Skin of body (tissue), 2 donors: ENCODE results near the gene DAPP1. TPM values are rescaled to one million over a fixed set of nuclear protein-coding genes. Genes with fewer than 3 reads are reported as not detected.
A peak's percentile ranks its signal among the peaks of the same experiment; 100 is the strongest.

Experiments used
- DNase-seq: peaks from one replicate; lab custom pipeline; 2025; lab: John Stamatoyannopoulos, UW
- total RNA-seq: library from RNA; depleted of rRNA; stranded (reverse); fragments of >200 nt; gene quantifications from one replicate; pipeline ENCODE4 v1.2.3, GENCODE V29; 2014

DAPP1 gene
- total RNA-seq, 1 donor from 2014 or later: 27.6 TPM

- DNase-seq: no peak
These were observed 37.4 kb downstream of the DAPP1 start for GRCh38 chr4:99853999-99854398.

GRCh38 chr4:99855678-99856077, 39.1 kb downstream of the DAPP1 start:
- DNase-seq: no peak

GRCh38 chr4:99856166-99856565, 39.5 kb downstream of the DAPP1 start:
- no peak for DNase-seq

GRCh38 chr4:99857307-99857706, 40.7 kb downstream of the DAPP1 start:
- DNase-seq: no peak

GRCh38 chr4:99859618-99860017, 43.0 kb downstream of the DAPP1 start:
- DNase-seq: no peak

- no peak for DNase-seq
These were observed 43.9 kb downstream of the DAPP1 start for GRCh38 chr4:99860521-99860920.

- no peak for DNase-seq
These were observed 44.7 kb downstream of the DAPP1 start for GRCh38 chr4:99861120-99861905.

- no peak for DNase-seq
These were observed 47.2 kb downstream of the DAPP1 start for GRCh38 chr4:99863804-99864203.

GRCh38 chr4:99868126-99868596, 51.5 kb downstream of the DAPP1 start:
- DNase-seq: no peak

- DNase-seq: no peak
These were observed 55.9 kb downstream of the DAPP1 start for GRCh38 chr4:99872570-99872969.

- no peak for DNase-seq
These were observed 58.4 kb downstream of the DAPP1 start for GRCh38 chr4:99875071-99875470.

- no peak for DNase-seq
These were observed 60.3 kb downstream of the DAPP1 start for GRCh38 chr4:99876946-99877345.

- DNase-seq: no peak
These were observed 62.0 kb downstream of the DAPP1 start for GRCh38 chr4:99878604-99879003.

- no peak for DNase-seq
These were observed 62.8 kb downstream of the DAPP1 start for GRCh38 chr4:99879458-99879857.

- DNase-seq: no peak
These were observed 68.5 kb downstream of the DAPP1 start for GRCh38 chr4:99885063-99885664.

GRCh38 chr4:99885687-99886086, 69.1 kb downstream of the DAPP1 start:
- no peak for DNase-seq

- no peak for DNase-seq
These were observed 69.5 kb downstream of the DAPP1 start for GRCh38 chr4:99886146-99886545.

- DNase-seq: no peak
These were observed 71.2 kb downstream of the DAPP1 start for GRCh38 chr4:99887837-99888236.

GRCh38 chr4:99891351-99891750, 74.7 kb downstream of the DAPP1 start:
- DNase-seq: no peak

- no peak for DNase-seq
These were observed 76.4 kb downstream of the DAPP1 start for GRCh38 chr4:99893029-99893428.

GRCh38 chr4:99893839-99894160, 77.2 kb downstream of the DAPP1 start:
- DNase-seq: no peak

GRCh38 chr4:99894161-99894997, 77.8 kb downstream of the DAPP1 start, which contains the start of gene LAMTOR3:
Gene LAMTOR3 (minus strand): TSS chr4:99894427. CDS start chr4:99893963, 464 bp downstream.
- DNase-seq: peak; percentile 86
